ENCODE measurements around the gene PWWP2B.

DNA sequence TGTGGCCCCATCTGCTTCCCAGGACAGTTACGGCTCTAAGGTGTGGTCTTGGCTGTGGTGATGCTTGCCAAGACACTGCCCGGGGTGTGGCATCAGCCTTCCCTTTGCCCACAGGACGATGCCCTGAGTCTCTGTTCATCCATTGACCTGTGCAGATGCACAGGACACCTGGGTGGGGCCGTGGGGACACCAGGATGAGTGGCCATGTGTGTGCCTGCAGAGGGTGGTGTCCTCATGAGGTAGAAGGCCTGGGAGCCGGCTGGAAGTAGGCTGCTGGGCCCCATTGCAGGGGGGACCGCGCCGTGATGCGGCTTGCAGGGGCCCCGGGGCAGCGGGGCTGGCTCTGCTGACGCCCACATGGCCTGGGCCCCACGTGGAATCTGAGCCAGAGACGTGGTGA is 22.4 kb upstream of the PWWP2B start:
- TF ChIP-seq POLR2AphosphoS5 (IDR thresholded peaks at IDR 0.05; ENCODE audit: insufficient read depth, low read depth, low read length) (no peak), CTCF (IDR thresholded peaks at IDR 0.05; ENCODE audit: extremely low read depth in 1 of 2, insufficient read depth in 1 of 2, low read depth in 1 of 2, low read length in 2 of 2) (no peak), POLR2A (IDR thresholded peaks at IDR 0.05; ENCODE audit: low read depth, low read length) (no peak), EZH2 (IDR thresholded peaks at IDR 0.05; ENCODE audit: borderline replicate concordance, low read depth, low read length, severe bottlenecking) (no peak), MAX (IDR thresholded peaks at IDR 0.05; ENCODE audit: insufficient read depth, insufficient read length) (no peak), JUN (IDR thresholded peaks at IDR 0.05; ENCODE audit: borderline replicate concordance, insufficient read depth, insufficient read length, low read depth) (no peak)
